Thyroid gland (tissue), 4 donors: ENCODE results near the gene HOXC9.

Experiments used
- CTCF ChIP-seq, 6 experiments: fragments of 200-600 bp in 3 of 6; fragments of 450-650 bp in 3 of 6; sonication (generic) in 3 of 6; IDR thresholded peaks; one replicate each; pipeline ENCODE4 v1.5.1; 2016 to 2019; ENCODE audit warnings: antibody characterized with exemption in 6 of 6, mild to moderate bottlenecking in 2 of 6, inconsistent platforms in 1 of 6, moderate library complexity in 1 of 6
- POLR2A ChIP-seq, 2 donors: fragments of 450-650 bp; IDR thresholded peaks; one replicate each; pipeline ENCODE4 v1.6.1; 2017; ENCODE audit warnings: antibody characterized with exemption in 2 of 2, mild to moderate bottlenecking in 2 of 2, moderate library complexity in 1 of 2

- peak in 1 of 6 experiments; percentile 34 for TF ChIP-seq CTCF (IDR thresholded peaks at IDR 0.05)
- no peak for TF ChIP-seq POLR2A (IDR thresholded peaks at IDR 0.05)
Measured at GRCh38 chr12:53989227-53990113, 10.5 kb upstream of the HOXC9 start.
